IMR-90 (cell line): ENCODE data around the gene CTIF. TPM values are rescaled to one million over a fixed set of nuclear protein-coding genes. Genes with fewer than 3 reads are reported as not detected.

Experiments
- ATAC-seq: fragments of 200-7000 bp; cut with Tn5 transposase; 2 replicates; pipeline ENCODE4 v1.9.1; 2020; ENCODE audit warnings: low read depth, mild to moderate bottlenecking, moderate library complexity
- BruUV-seq: library from RNA; stranded (reverse); fragments of 400-500 nt; replicated peaks from 2 replicates; lab custom pipeline; 2021; lab: Mats Ljungman, UMichigan
- CTCF ChIA-PET: fragments of 300-600 bp; formaldehyde crosslinking; extraction: SDS; loops from one replicate; lab custom pipeline; 2021; ENCODE audit warnings: antibody characterized with exemption; lab: Yijun Ruan, JAX
- POLR2A ChIA-PET: fragments of 300-600 bp; sonication (Branson Sonifier 250); formaldehyde crosslinking; loops from one replicate; lab custom pipeline; 2022; ENCODE audit warnings: antibody characterized with exemption; ENCODE audit not compliant: unreplicated experiment; lab: Charles Lee
- DNase-seq: peaks from one replicate; pipeline ENCODE4 v3.0.0; 2013
- H2AFZ ChIP-seq: replicated peaks from 2 replicates; pipeline ENCODE3; 2013; ENCODE audit warnings: low read length, mild to moderate bottlenecking; ENCODE audit not compliant: poor library complexity
- H2AK5ac ChIP-seq: 2 replicates; pipeline ENCODE4 v1.6.1; 2013; ENCODE audit warnings: low read depth, low read length, inconsistent platforms
- H2AK9ac ChIP-seq: replicated peaks from 2 replicates; pipeline ENCODE3; 2013; ENCODE audit warnings: mild to moderate bottlenecking, low read depth, low read length, moderate library complexity; ENCODE audit not compliant: poor library complexity
- H2BK120ac ChIP-seq: 2 replicates; pipeline ENCODE4 v1.6.1; 2013; ENCODE audit warnings: low read depth, low read length, inconsistent platforms
- H2BK15ac ChIP-seq: 3 replicates; pipeline ENCODE4 v1.6.1; 2013; ENCODE audit warnings: low read depth, low read length, inconsistent platforms
- H2BK20ac ChIP-seq: 2 replicates; pipeline ENCODE4 v1.6.1; 2013; ENCODE audit warnings: low read depth, mild to moderate bottlenecking, inconsistent platforms, low read length, moderate library complexity
- H2BK5ac ChIP-seq: 2 replicates; pipeline ENCODE4 v1.6.1; 2013; ENCODE audit warnings: mild to moderate bottlenecking, low read depth, low read length, inconsistent platforms; ENCODE audit not compliant: poor library complexity, severe bottlenecking
- H3K14ac ChIP-seq: replicated peaks from 2 replicates; pipeline ENCODE4 v1.6.1; 2013; ENCODE audit warnings: low read depth, low read length, inconsistent platforms
- H3K18ac ChIP-seq: 2 replicates; pipeline ENCODE4 v1.6.1; 2013; ENCODE audit warnings: low read depth, low read length, control low read depth
- H3K23ac ChIP-seq: 2 replicates; pipeline ENCODE4 v1.6.1; 2013; ENCODE audit warnings: low read depth, low read length, inconsistent platforms
- H3K27ac ChIP-seq: 2 replicates; pipeline ENCODE4 v1.5.1; 2013; ENCODE audit warnings: mild to moderate bottlenecking, control low read depth, low read length; ENCODE audit not compliant: insufficient read depth
- H3K27me3 ChIP-seq: 2 replicates; pipeline ENCODE4 v1.6.1; 2013; ENCODE audit warnings: low read length; ENCODE audit not compliant: control insufficient read depth, insufficient read depth
- H3K36me3 ChIP-seq: 2 replicates; pipeline ENCODE4 v1.6.1; 2013; ENCODE audit warnings: low read length, mixed read lengths; ENCODE audit not compliant: control insufficient read depth, insufficient read depth
- H3K4ac ChIP-seq: 2 replicates; pipeline ENCODE4 v1.6.1; 2013; ENCODE audit warnings: low read depth, low read length, inconsistent platforms
- H3K4me1 ChIP-seq: 2 replicates; pipeline ENCODE4 v1.6.1; 2013; ENCODE audit warnings: low read length, mixed read lengths; ENCODE audit not compliant: control insufficient read depth, insufficient read depth
- H3K4me2 ChIP-seq: 2 replicates; pipeline ENCODE4 v1.6.1; 2013; ENCODE audit warnings: low read depth, mild to moderate bottlenecking, control low read depth, low read length, moderate library complexity
- H3K4me3 ChIP-seq: 2 replicates; pipeline ENCODE4 v1.5.1; 2013; ENCODE audit warnings: low read depth, mild to moderate bottlenecking, control low read depth, low read length, moderate library complexity; ENCODE audit not compliant: insufficient read depth
- H3K56ac ChIP-seq: 2 replicates; pipeline ENCODE4 v1.6.1; 2013; ENCODE audit warnings: low read length, inconsistent platforms; ENCODE audit not compliant: insufficient read depth; ENCODE audit errors: extremely low read depth
- H3K79me1 ChIP-seq, 2 experiments: 2 replicates each; pipeline ENCODE4 v1.6.1; 2013; ENCODE audit warnings: low read length in 2 of 2, inconsistent platforms in 1 of 2, low read depth in 1 of 2
- H3K9ac ChIP-seq: 2 replicates; pipeline ENCODE4 v1.6.1; 2013; ENCODE audit warnings: low read depth, low read length, control low read depth
- H3K9me1 ChIP-seq: 2 replicates; pipeline ENCODE4 v1.6.1; 2013; ENCODE audit warnings: low read length, inconsistent platforms; ENCODE audit not compliant: insufficient read depth
- H3K9me3 ChIP-seq: 2 replicates; pipeline ENCODE4 v1.6.1; 2013; ENCODE audit warnings: low read length; ENCODE audit not compliant: control insufficient read depth, insufficient read depth
- H4K20me1 ChIP-seq: 2 replicates; pipeline ENCODE4 v1.6.1; 2013; ENCODE audit warnings: low read length, inconsistent platforms; ENCODE audit not compliant: insufficient read depth
- H4K5ac ChIP-seq: 2 replicates; pipeline ENCODE4 v1.6.1; 2013; ENCODE audit warnings: mild to moderate bottlenecking, low read depth, low read length, control low read depth
- H4K8ac ChIP-seq, 2 experiments: 2 replicates each; pipeline ENCODE4 v1.6.1; 2013; ENCODE audit warnings: low read depth in 2 of 2, low read length in 2 of 2, control low read depth in 1 of 2, inconsistent platforms in 1 of 2
- H4K91ac ChIP-seq: 2 replicates; pipeline ENCODE4 v1.6.1; 2013; ENCODE audit warnings: low read depth, low read length, inconsistent platforms; ENCODE audit not compliant: insufficient read depth
- BHLHE40 ChIP-seq: fragments of 150-350 bp; IDR thresholded peaks from 2 replicates; pipeline ENCODE4 v1.6.1; 2016; ENCODE audit warnings: mild to moderate bottlenecking, low read depth, low read length
- CEBPB ChIP-seq: IDR thresholded peaks from 2 replicates; pipeline ENCODE4 v1.6.1; 2012; ENCODE audit warnings: low read depth, low read length, improper control_type of control experiment
- CTCF ChIP-seq: conservative IDR thresholded peaks from 2 replicates; pipeline ENCODE4 v1.5.1; 2012; ENCODE audit warnings: mild to moderate bottlenecking, low read depth, low read length, improper control_type of control experiment
- FOS ChIP-seq: fragments of 150-350 bp; IDR thresholded peaks from 2 replicates; pipeline ENCODE4 v1.6.1; 2016; ENCODE audit warnings: low read depth, low read length
- MAFK ChIP-seq: IDR thresholded peaks from 2 replicates; pipeline ENCODE4 v1.6.1; 2012; ENCODE audit warnings: low read depth, low read length, improper control_type of control experiment
- MAZ ChIP-seq: IDR thresholded peaks from 2 replicates; pipeline ENCODE4 v1.6.1; 2012; ENCODE audit warnings: low read depth, mild to moderate bottlenecking, low read length, improper control_type of control experiment, moderate library complexity, borderline replicate concordance
- MXI1 ChIP-seq: IDR thresholded peaks from 2 replicates; pipeline ENCODE4 v1.6.1; 2012; ENCODE audit warnings: low read depth, mild to moderate bottlenecking, low read length, moderate library complexity, borderline replicate concordance
- NFE2L2 ChIP-seq: fragments of 150-350 bp; IDR thresholded peaks from 2 replicates; pipeline ENCODE4 v1.6.1; 2016; ENCODE audit warnings: low read depth, mild to moderate bottlenecking, low read length
- RAD21 ChIP-seq: IDR thresholded peaks from 2 replicates; pipeline ENCODE4 v1.6.1; 2012; ENCODE audit warnings: low read length, improper control_type of control experiment
- RCOR1 ChIP-seq: IDR thresholded peaks from 2 replicates; pipeline ENCODE4 v1.6.1; 2012; ENCODE audit warnings: mild to moderate bottlenecking, low read length, improper control_type of control experiment; ENCODE audit not compliant: insufficient replicate concordance
- SMC3 ChIP-seq: fragments of 150-350 bp; IDR thresholded peaks from 2 replicates; pipeline ENCODE4 v1.6.1; 2016; ENCODE audit warnings: low read depth, mild to moderate bottlenecking, antibody characterized with exemption, low read length, moderate library complexity
- WGBS, 2 experiments: methylation state at CpG; one replicate each; pipeline versions ENCODE4 v1.1.5 to v1.1.7; 2013; ENCODE audit warnings: missing lambda C conversion rate in 2 of 2; ENCODE audit not compliant: insufficient read length in 1 of 2; ENCODE audit errors: extremely low coverage in 2 of 2; 5-methylcytosine and 5-hydroxymethylcytosine counted together
- dilution Hi-C: fragments of 300-500 bp; cut with HindIII; formaldehyde crosslinking; loops from one replicate; pipeline ENCODE4 v1.14.3; 2018; ENCODE audit warnings: low sequenced_read_pairs; ENCODE audit not compliant: unreplicated experiment
- in situ Hi-C: fragments of 300-500 bp; cut with MboI; formaldehyde crosslinking; loops from 3 replicates; pipeline ENCODE4 v1.14.3; 2019; ENCODE audit warnings: low sequenced_read_pairs, inconsistent platforms, mixed read lengths
- intact Hi-C: fragments of 100-400 bp; cut with micrococcal nuclease; formaldehyde crosslinking; loops from 2 replicates; pipeline ENCODE4 v1.10.0; 2022
- polyA plus RNA-seq, 3 experiments: library from polyadenylated mRNA; depleted of rRNA; stranded (reverse); fragments of >200 nt; gene quantifications; 2 replicates each; pipeline ENCODE4 v1.2.3, GENCODE V29; 2012; ENCODE audit warnings: low replicate concordance in 1 of 3
- total RNA-seq: library from RNA; depleted of rRNA; stranded (reverse); fragments of >200 nt; gene quantifications from 2 replicates; pipeline ENCODE4 v1.2.3, GENCODE V29; 2012

CTIF gene
- total and polyA plus RNA-seq, 2 of the 4 experiments (the other 2 are of a cell fraction), result 25.1 to 57.0 TPM

DNA sequence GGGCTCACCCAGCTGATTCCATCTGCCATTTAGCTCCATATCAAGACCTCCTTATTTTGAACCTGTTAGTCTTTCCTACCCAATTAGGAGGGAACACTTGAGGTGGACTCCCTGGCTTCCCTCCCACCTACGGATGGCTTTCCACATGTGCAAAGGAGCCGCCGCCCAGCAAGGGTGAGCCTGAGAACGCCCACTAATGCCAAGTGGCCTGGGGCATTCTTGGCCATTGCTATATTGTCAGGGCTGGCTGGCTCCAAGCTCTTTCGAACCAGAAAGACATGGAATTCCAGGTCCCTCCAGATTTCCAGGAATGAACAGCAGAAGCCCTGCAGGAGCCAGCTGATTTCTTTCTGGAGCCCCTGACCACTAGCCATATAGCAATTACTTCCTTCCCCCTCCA is 215.7 kb downstream of the CTIF start:
- no peak overlapping the region for H3K18ac ChIP-seq
- peaks cover 38% of the 10 kb centered on the region; the same call in 1 of the 2 replicates for H3K9me1 ChIP-seq
- H4K8ac ChIP-seq, result no peak overlapping the region
- no peak overlapping the region for H2BK120ac ChIP-seq
- no peak overlapping the region for H3K9ac ChIP-seq
- no TSS peak for BruUV-seq
- no peak overlapping the region for H2AK5ac ChIP-seq
- WGBS, 2 experiments, result 100% methylated on average over 1 of the region's 5 CpGs; no CpG with 5 or more reads in 1 of the 2 experiments
- peaks cover 37 to 80% of the 10 kb centered on the region in 2 experiments for H3K79me1 ChIP-seq
- in situ Hi-C loops, result no loop called here
- no peaks in the 10 kb centered on the region for H3K9me3 ChIP-seq
- H3K4me3 ChIP-seq, result no peak overlapping the region
- no peak overlapping the region for H4K5ac ChIP-seq
- H4K91ac ChIP-seq, result no peak overlapping the region
- DNase-seq, result no peak
- no peak overlapping the region for H3K14ac ChIP-seq
- POLR2A ChIA-PET, result no interaction called here
- dilution Hi-C loops, result no loop called here
- H3K56ac ChIP-seq, result no peak overlapping the region
- no peak for ATAC-seq
- CTCF ChIA-PET, result no interaction called here
- TF ChIP-seq RAD21, result no peak
- no peak for TF ChIP-seq SMC3
- TF ChIP-seq CEBPB, result no peak
- no peak for TF ChIP-seq NFE2L2
- no peak for TF ChIP-seq FOS
- TF ChIP-seq MXI1, result no peak
- TF ChIP-seq MAFK, result no peak
- no peak for TF ChIP-seq RCOR1
- TF ChIP-seq MAZ, result no peak
- TF ChIP-seq BHLHE40, result no peak
- no peak for TF ChIP-seq CTCF
- no peak overlapping the region for H3K23ac ChIP-seq
- peaks cover 5% of the 10 kb centered on the region for H3K4me1 ChIP-seq
- H4K20me1 ChIP-seq, result peaks cover 38% of the 10 kb centered on the region
- no peak overlapping the region for H2AK9ac ChIP-seq
- no peak overlapping the region for H3K27ac ChIP-seq
- H2BK15ac ChIP-seq, result no peak overlapping the region
- no peak overlapping the region for H3K4me2 ChIP-seq
- no peaks in the 10 kb centered on the region for H3K27me3 ChIP-seq
- intact Hi-C loops, result no loop called here
- H3K36me3 ChIP-seq, result peaks cover 27% of the 10 kb centered on the region
- no peak overlapping the region for H2AFZ ChIP-seq
- no peak overlapping the region for H2BK20ac ChIP-seq
- H3K4ac ChIP-seq, result no peak overlapping the region
- no peak overlapping the region for H2BK5ac ChIP-seq
